GM10266 (cell line): ENCODE measurements around the gene PPIL1.

ENCODE experiments used
- DNase-seq: peaks from one replicate; pipeline ENCODE4 v3.0.0; 2012; ENCODE audit errors: extremely low spot score
- CTCF ChIP-seq: IDR thresholded peaks from 2 replicates; pipeline ENCODE4 v1.5.1; 2012; ENCODE audit warnings: mild to moderate bottlenecking, low read depth; ENCODE audit not compliant: control insufficient read depth, insufficient read depth; ENCODE audit errors: missing control alignments

The PPIL1 gene

GRCh38 chr6:36873115-36873514 lies 1.5 kb downstream of the PPIL1 start:
- TF ChIP-seq CTCF, result no peak
- DNase-seq, result no peak

- TF ChIP-seq CTCF, result no peak
- no peak for DNase-seq
Measured at GRCh38 chr6:36871686-36872085, 2.9 kb downstream of the PPIL1 start.

GRCh38 chr6:36867471-36868224 lies 7.0 kb downstream of the PPIL1 start:
- no peak for TF ChIP-seq CTCF
- DNase-seq, result no peak

GRCh38 chr6:36865835-36866234 lies 8.8 kb downstream of the PPIL1 start:
- no peak for TF ChIP-seq CTCF
- DNase-seq, result no peak

- no peak for DNase-seq
- no peak for TF ChIP-seq CTCF
Measured at GRCh38 chr6:36863670-36864540, 10.7 kb downstream of the PPIL1 start.

GRCh38 chr6:36862848-36863382 lies 11.7 kb downstream of the PPIL1 start:
- DNase-seq, result no peak
- no peak for TF ChIP-seq CTCF
